Activated B cell treated with CpG ODN at 0.5 μM for 24 hours (primary cell): ENCODE measurements around the gene GRHPR. TPM values are rescaled to one million over a fixed set of nuclear protein-coding genes. Genes with fewer than 3 reads are reported as not detected.

ENCODE experiments used
- ATAC-seq: fragments of 200-7000 bp; cut with Tn5 transposase; one replicate; pipeline ENCODE4 v1.10.0; 2021; ENCODE audit warnings: low read depth, mild to moderate bottlenecking, moderate library complexity
- CTCF ChIA-PET: fragments of 350-600 bp; sonication (Branson Sonifier 250); formaldehyde crosslinking; loops from one replicate; lab custom pipeline; 2021; ENCODE audit warnings: antibody characterized with exemption; lab: Charles Lee
- POLR2A ChIA-PET: fragments of 350-600 bp; sonication (Branson Sonifier 250); formaldehyde crosslinking; loops from one replicate; lab custom pipeline; 2021; ENCODE audit warnings: antibody characterized with exemption; lab: Charles Lee
- DNase-seq: peaks from one replicate; pipeline ENCODE4 v3.0.0; 2022
- H3K27ac Mint-ChIP-seq: one replicate; pipeline ENCODE4 v1.8.0; 2020; ENCODE audit warnings: mixed read lengths
- H3K27me3 Mint-ChIP-seq: one replicate; pipeline ENCODE4 v1.8.0; 2021; ENCODE audit warnings: mixed read lengths
- H3K36me3 Mint-ChIP-seq: one replicate; pipeline ENCODE4 v1.8.0; 2021; ENCODE audit warnings: low read depth, mixed read lengths
- H3K4me1 Mint-ChIP-seq: one replicate; pipeline ENCODE4 v1.8.0; 2021; ENCODE audit warnings: mixed read lengths
- H3K4me3 Mint-ChIP-seq: one replicate; pipeline ENCODE4 v1.8.0; 2020; ENCODE audit warnings: mild to moderate bottlenecking, mixed read lengths
- H3K9me3 Mint-ChIP-seq: one replicate; pipeline ENCODE4 v1.8.0; 2020; ENCODE audit warnings: mixed read lengths
- intact Hi-C: fragments of 100-400 bp; cut with micrococcal nuclease; formaldehyde crosslinking; loops from one replicate; pipeline ENCODE4 v1.15.1; 2024
- total RNA-seq: library from RNA; stranded (reverse); gene quantifications from 2 replicates; pipeline ENCODE4 v1.2.3, GENCODE V29; 2022
- TF ChIP-seq, protein P1 (sequence below): fragments of 200-600 bp; IDR thresholded peaks from one replicate; pipeline ENCODE4 v1.8.0; 2022; ENCODE audit warnings: antibody characterized with exemption, mild to moderate bottlenecking

GRHPR gene
- total RNA-seq, 1 donor from 2014 or later: 315 TPM

GRCh38 chr9:37410969-37411785 lies 11.3 kb upstream of the GRHPR start:
- ChIA-PET CTCF (interaction anchor here (0.6 to 8.7 kb wide), 20 partner anchors 8 to 538 kb away, joined by 3 to 103 read pairs (median 6); partner anchors contain the start of gene GRHPR), POLR2A (interaction anchor here (0.5 to 18.7 kb wide), 34 partner anchors 10 to 914 kb away, joined by 3 to 975 read pairs (median 5); partner anchors contain the start of genes GRHPR, PAX5, TOMM5 and ZBTB5)
- intact Hi-C loops: loop anchor here (1.0 to 10.0 kb wide), 2 partner anchors 11 to 776 kb away; partner anchors contain the start of gene GRHPR
- Mint-ChIP-seq H3K36me3 (peaks cover 4% of the 10 kb centered on the region), H3K9me3 (no peaks in the 10 kb centered on the region), H3K4me1 (peaks cover 92% of the 10 kb centered on the region), H3K27me3 (no peaks in the 10 kb centered on the region), H3K4me3 (peak overlapping the region; percentile 35), H3K27ac (peak overlapping the region; percentile 98)
- TF ChIP-seq, protein P1, sequence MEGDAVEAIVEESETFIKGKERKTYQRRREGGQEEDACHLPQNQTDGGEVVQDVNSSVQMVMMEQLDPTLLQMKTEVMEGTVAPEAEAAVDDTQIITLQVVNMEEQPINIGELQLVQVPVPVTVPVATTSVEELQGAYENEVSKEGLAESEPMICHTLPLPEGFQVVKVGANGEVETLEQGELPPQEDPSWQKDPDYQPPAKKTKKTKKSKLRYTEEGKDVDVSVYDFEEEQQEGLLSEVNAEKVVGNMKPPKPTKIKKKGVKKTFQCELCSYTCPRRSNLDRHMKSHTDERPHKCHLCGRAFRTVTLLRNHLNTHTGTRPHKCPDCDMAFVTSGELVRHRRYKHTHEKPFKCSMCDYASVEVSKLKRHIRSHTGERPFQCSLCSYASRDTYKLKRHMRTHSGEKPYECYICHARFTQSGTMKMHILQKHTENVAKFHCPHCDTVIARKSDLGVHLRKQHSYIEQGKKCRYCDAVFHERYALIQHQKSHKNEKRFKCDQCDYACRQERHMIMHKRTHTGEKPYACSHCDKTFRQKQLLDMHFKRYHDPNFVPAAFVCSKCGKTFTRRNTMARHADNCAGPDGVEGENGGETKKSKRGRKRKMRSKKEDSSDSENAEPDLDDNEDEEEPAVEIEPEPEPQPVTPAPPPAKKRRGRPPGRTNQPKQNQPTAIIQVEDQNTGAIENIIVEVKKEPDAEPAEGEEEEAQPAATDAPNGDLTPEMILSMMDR: no peak
- ATAC-seq (peak; percentile 18), DNase-seq (peak; percentile 46)

GRCh38 chr9:37412431-37413151 lies 9.9 kb upstream of the GRHPR start:
- ChIA-PET POLR2A (interaction anchor here (0.7 to 18.7 kb wide), 11 partner anchors 10 to 386 kb away, joined by 4 to 975 read pairs (median 18); partner anchors contain the start of genes GRHPR, PAX5 and TOMM5), CTCF (interaction anchor here (1.2 to 8.7 kb wide), 8 partner anchors 9 to 287 kb away, joined by 3 to 103 read pairs (median 10); partner anchors contain the start of gene GRHPR)
- H3K27me3 Mint-ChIP-seq: no peaks in the 10 kb centered on the region
- ATAC-seq (no peak), DNase-seq (no peak)
- H3K36me3 Mint-ChIP-seq: peaks cover 4% of the 10 kb centered on the region
- H3K9me3 Mint-ChIP-seq: no peaks in the 10 kb centered on the region
- TF ChIP-seq, protein P1: no peak
- peaks cover 81% of the 10 kb centered on the region for H3K4me1 Mint-ChIP-seq
- peak overlapping the region; percentile 98 for H3K27ac Mint-ChIP-seq
- no peak overlapping the region for H3K4me3 Mint-ChIP-seq
- intact Hi-C loops: loop anchor here (10.0 kb wide), 1 partner anchor 778 kb away; no protein-coding TSS in a partner anchor

- H3K4me3 Mint-ChIP-seq: no peak overlapping the region
- intact Hi-C loops: loop anchor here (10.0 kb wide), 1 partner anchor 779 kb away; no protein-coding TSS in a partner anchor
- H3K27me3 Mint-ChIP-seq: no peaks in the 10 kb centered on the region
- TF ChIP-seq, protein P1: no peak
- peaks cover 74% of the 10 kb centered on the region for H3K4me1 Mint-ChIP-seq
- H3K9me3 Mint-ChIP-seq: no peaks in the 10 kb centered on the region
- H3K36me3 Mint-ChIP-seq: peaks cover 4% of the 10 kb centered on the region
- ATAC-seq (no peak), DNase-seq (no peak)
- POLR2A ChIA-PET: interaction anchor here (3.1 to 18.7 kb wide), 5 partner anchors 10 to 76 kb away, joined by 18 to 975 read pairs (median 146); partner anchors contain the start of gene GRHPR
- CTCF ChIA-PET: interaction anchor here (2.0 to 8.7 kb wide), 2 partner anchors 10 to 40 kb away, joined by 10 to 103 read pairs; no protein-coding TSS in a partner anchor
- no peak overlapping the region for H3K27ac Mint-ChIP-seq
Observed at GRCh38 chr9:37413311-37413710, 9.2 kb upstream of the GRHPR start.

- peaks cover 66% of the 10 kb centered on the region for H3K4me1 Mint-ChIP-seq
- ATAC-seq (no peak), DNase-seq (no peak)
- intact Hi-C loops: loop anchor here (10.0 kb wide), 1 partner anchor 780 kb away; no protein-coding TSS in a partner anchor
- H3K27me3 Mint-ChIP-seq: no peaks in the 10 kb centered on the region
- H3K36me3 Mint-ChIP-seq: peaks cover 4% of the 10 kb centered on the region
- ChIA-PET POLR2A (interaction anchor here (0.8 to 18.7 kb wide), 4 partner anchors 14 to 44 kb away, joined by 3 to 975 read pairs (median 412); no protein-coding TSS in a partner anchor), CTCF (interaction anchor here (1.0 to 1.7 kb wide), 6 partner anchors 11 to 419 kb away, joined by 3 to 5 read pairs (median 3); no protein-coding TSS in a partner anchor)
- TF ChIP-seq, protein P1: no peak
- H3K9me3 Mint-ChIP-seq: no peaks in the 10 kb centered on the region
- no peak overlapping the region for H3K4me3 Mint-ChIP-seq
- peak overlapping the region; percentile 85 for H3K27ac Mint-ChIP-seq
Observed at GRCh38 chr9:37414503-37414943, 8.0 kb upstream of the GRHPR start.
